Breast epithelium (tissue), 3 donors: Measurements from ENCODE around the gene IGF1R.

Experiments
- CTCF ChIP-seq, 3 donors: fragments of 450-650 bp; IDR thresholded peaks; one replicate each; pipeline ENCODE4 v1.5.1; 2016 to 2017; ENCODE audit warnings: antibody characterized with exemption in 3 of 3, mild to moderate bottlenecking in 3 of 3, moderate library complexity in 3 of 3
- POLR2A ChIP-seq: fragments of 450-650 bp; IDR thresholded peaks from one replicate; pipeline ENCODE4 v1.6.1; 2016; ENCODE audit warnings: antibody characterized with exemption, mild to moderate bottlenecking, moderate library complexity
- POLR2AphosphoS5 ChIP-seq, 3 donors: sonication (generic); formaldehyde crosslinking; IDR thresholded peaks; one replicate each; pipeline ENCODE4 v1.6.1; 2017; ENCODE audit warnings: antibody characterized with exemption in 3 of 3

GRCh38 chr15:98729446-98730042, 81.2 kb downstream of the IGF1R start:
- TF ChIP-seq CTCF (IDR thresholded peaks at IDR 0.05) = no peak
- TF ChIP-seq POLR2AphosphoS5 (IDR thresholded peaks at IDR 0.05) = no peak
- TF ChIP-seq POLR2A = no peak
